H9 (cell line): ENCODE measurements around the gene PPFIBP2. TPM values are rescaled to one million over a fixed set of nuclear protein-coding genes. Genes with fewer than 3 reads are reported as not detected.

Source experiments
- DNase-seq: peaks from one replicate; pipeline ENCODE4 v3.0.0-alpha.2; 2017
- H2AFZ ChIP-seq: one replicate; pipeline ENCODE4 v1.6.1; 2013; ENCODE audit warnings: mild to moderate bottlenecking, low read length, control low read depth, moderate library complexity
- H2AK5ac ChIP-seq: 2 replicates; pipeline ENCODE4 v1.6.1; 2013; ENCODE audit warnings: low read length, control low read depth, mixed read lengths; ENCODE audit not compliant: insufficient read length
- H2BK120ac ChIP-seq: one replicate; pipeline ENCODE4 v1.6.1; 2013; ENCODE audit warnings: low read depth, mild to moderate bottlenecking, low read length, control low read depth, inconsistent platforms; ENCODE audit not compliant: poor library complexity, severe bottlenecking
- H2BK12ac ChIP-seq: 2 replicates; pipeline ENCODE4 v1.6.1; 2013; ENCODE audit warnings: low read length, control low read depth, mixed read lengths, low read depth; ENCODE audit not compliant: insufficient read length
- H2BK15ac ChIP-seq: 2 replicates; pipeline ENCODE4 v1.6.1; 2013; ENCODE audit warnings: low read depth, low read length, control low read depth
- H2BK20ac ChIP-seq: one replicate; pipeline ENCODE4 v1.6.1; 2013; ENCODE audit warnings: low read depth, mild to moderate bottlenecking, low read length, control low read depth, inconsistent platforms; ENCODE audit not compliant: poor library complexity, severe bottlenecking
- H2BK5ac ChIP-seq: 2 replicates; pipeline ENCODE4 v1.6.1; 2013; ENCODE audit warnings: low read length, control low read depth, mixed read lengths; ENCODE audit not compliant: insufficient read length
- H3K14ac ChIP-seq: 2 replicates; pipeline ENCODE4 v1.6.1; 2013; ENCODE audit warnings: low read length, control low read depth; ENCODE audit not compliant: insufficient read depth
- H3K18ac ChIP-seq: 2 replicates; pipeline ENCODE4 v1.6.1; 2013; ENCODE audit warnings: low read depth, mild to moderate bottlenecking, mixed read lengths, low read length, control low read depth; ENCODE audit not compliant: insufficient read length
- H3K23ac ChIP-seq: 2 replicates; pipeline ENCODE4 v1.6.1; 2013; ENCODE audit warnings: low read length, control low read depth, mixed read lengths, low read depth; ENCODE audit not compliant: insufficient read length
- H3K23me2 ChIP-seq: 2 replicates; pipeline ENCODE4 v1.6.1; 2013; ENCODE audit warnings: low read depth, mild to moderate bottlenecking, mixed read lengths, low read length, control low read depth; ENCODE audit not compliant: insufficient read length, poor library complexity, severe bottlenecking
- H3K27ac ChIP-seq: 2 replicates; pipeline ENCODE4 v1.5.1; 2013; ENCODE audit warnings: low read length, control low read depth, mixed read lengths, low read depth; ENCODE audit not compliant: insufficient read length
- H3K27me3 ChIP-seq: 2 replicates; pipeline ENCODE4 v1.6.1; 2013; ENCODE audit warnings: low read length, control low read depth, inconsistent platforms; ENCODE audit not compliant: insufficient read depth
- H3K4ac ChIP-seq: 2 replicates; pipeline ENCODE4 v1.6.1; 2013; ENCODE audit warnings: low read depth, mild to moderate bottlenecking, control low read depth, inconsistent platforms, low read length, moderate library complexity
- H3K4me1 ChIP-seq: 2 replicates; pipeline ENCODE4 v1.6.1; 2013; ENCODE audit warnings: low read length, control low read depth, inconsistent platforms; ENCODE audit not compliant: insufficient read depth
- H3K4me2 ChIP-seq: 2 replicates; pipeline ENCODE4 v1.6.1; 2013; ENCODE audit warnings: low read length, control low read depth, mixed read lengths; ENCODE audit not compliant: insufficient read length, insufficient read depth
- H3K56ac ChIP-seq: 2 replicates; pipeline ENCODE4 v1.6.1; 2013; ENCODE audit warnings: low read depth, mild to moderate bottlenecking, mixed read lengths, low read length, control low read depth; ENCODE audit not compliant: insufficient read length
- H3K79me1 ChIP-seq: 2 replicates; pipeline ENCODE4 v1.6.1; 2013; ENCODE audit warnings: low read depth, mild to moderate bottlenecking, moderate library complexity, low read length, control low read depth, inconsistent platforms; ENCODE audit not compliant: insufficient read depth, poor library complexity, severe bottlenecking
- H3K79me2 ChIP-seq: 2 replicates; pipeline ENCODE4 v1.6.1; 2013; ENCODE audit warnings: low read length, control low read depth, inconsistent platforms; ENCODE audit not compliant: insufficient read depth
- H3K9ac ChIP-seq: 2 replicates; pipeline ENCODE4 v1.6.1; 2013; ENCODE audit warnings: low read length, control low read depth, mixed read lengths; ENCODE audit not compliant: insufficient read length; ENCODE audit errors: extremely low read depth
- H3K9me3 ChIP-seq: one replicate; pipeline ENCODE4 v1.6.1; 2013; ENCODE audit warnings: low read depth, low read length, inconsistent platforms; ENCODE audit not compliant: control insufficient read depth
- H3T11ph ChIP-seq: one replicate; pipeline ENCODE4 v1.6.1; 2013; ENCODE audit warnings: mild to moderate bottlenecking, low read length, control low read depth, inconsistent platforms
- H4K20me1 ChIP-seq: one replicate; pipeline ENCODE4 v1.6.1; 2013; ENCODE audit not compliant: control insufficient read depth, insufficient read length, insufficient read depth
- H4K5ac ChIP-seq: 2 replicates; pipeline ENCODE4 v1.6.1; 2013; ENCODE audit warnings: low read depth, mild to moderate bottlenecking, mixed read lengths, low read length, control low read depth; ENCODE audit not compliant: insufficient read length
- H4K8ac ChIP-seq: replicated peaks from 2 replicates; pipeline ENCODE4 v1.6.1; 2013; ENCODE audit warnings: low read length, control low read depth, mixed read lengths, low read depth; ENCODE audit not compliant: insufficient read length
- H4K91ac ChIP-seq: 2 replicates; pipeline ENCODE4 v1.6.1; 2013; ENCODE audit warnings: low read depth, mild to moderate bottlenecking, moderate library complexity, mixed read lengths, low read length, control low read depth; ENCODE audit not compliant: insufficient read length
- H3K27ac Mint-ChIP-seq, 3 experiments: 2 replicates in 2 of 3; 3 replicates in 1 of 3; pipeline ENCODE4 v1.8.0; 2020 to 2021; ENCODE audit warnings: mixed read lengths in 3 of 3, mild to moderate bottlenecking in 1 of 3, moderate library complexity in 1 of 3
- H3K27me3 Mint-ChIP-seq: 2 replicates; pipeline ENCODE4 v1.8.0; 2021; ENCODE audit warnings: low read depth, mild to moderate bottlenecking, moderate library complexity, mixed read lengths
- H3K36me3 Mint-ChIP-seq, 3 experiments: 2 replicates in 2 of 3; 3 replicates in 1 of 3; pipeline ENCODE4 v1.8.0; 2020 to 2021; ENCODE audit warnings: low read depth in 3 of 3, mixed read lengths in 3 of 3; ENCODE audit not compliant: insufficient read depth in 1 of 3
- H3K4me1 Mint-ChIP-seq, 2 experiments: 2 replicates each; pipeline ENCODE4 v1.8.0; 2020; ENCODE audit warnings: mixed read lengths in 2 of 2
- H3K4me3 Mint-ChIP-seq, 2 experiments: 2 replicates in 1 of 2; 3 replicates in 1 of 2; pipeline ENCODE4 v1.8.0; 2020 to 2021; ENCODE audit warnings: mild to moderate bottlenecking in 2 of 2, mixed read lengths in 2 of 2, moderate library complexity in 1 of 2
- H3K9me3 Mint-ChIP-seq, 2 experiments: 2 replicates in 1 of 2; 3 replicates in 1 of 2; pipeline ENCODE4 v1.8.0; 2020; ENCODE audit warnings: mild to moderate bottlenecking in 2 of 2, mixed read lengths in 2 of 2, moderate library complexity in 1 of 2
- CTCF ChIP-seq: fragments of 200-600 bp; sonication (generic); conservative IDR thresholded peaks from 3 replicates; pipeline ENCODE4 v1.8.0; 2021; ENCODE audit warnings: antibody characterized with exemption, mild to moderate bottlenecking
- WGBS: extraction: QIAGEN DNeasy Blood & Tissue Kit; methylation state at CpG from one replicate; pipeline ENCODE4 v1.1.7; 2013; ENCODE audit warnings: missing lambda C conversion rate, low lambda C conversion rate, mixed read lengths; ENCODE audit not compliant: insufficient read length; ENCODE audit errors: extremely low coverage; 5-methylcytosine and 5-hydroxymethylcytosine counted together
- total RNA-seq: library from RNA; stranded (reverse); gene quantifications from 2 replicates; pipeline ENCODE4 v1.2.1, GENCODE V29; 2021

Gene PPFIBP2
- total RNA-seq, 1 experiment from 2014 or later = 8.3 TPM

- Histone ChIP-seq H2BK20ac (no peak overlapping the region), H3K9ac (no peak overlapping the region), H2BK5ac (no peak overlapping the region), H3K23ac (no peak overlapping the region), H3K79me2 (no peaks in the 10 kb centered on the region), H3K4ac (no peak overlapping the region), H3K79me1 (no peaks in the 10 kb centered on the region), H2BK120ac (no peak overlapping the region), H2BK15ac (no peak overlapping the region), H3K56ac (no peak overlapping the region), H2BK12ac (no peak overlapping the region), H3K27ac (no peak overlapping the region), H3K14ac (no peak overlapping the region), H4K91ac (no peak overlapping the region), H3T11ph (no peak overlapping the region), H3K27me3 (no peaks in the 10 kb centered on the region), H2AFZ (no peak overlapping the region), H4K20me1 (no peaks in the 10 kb centered on the region), H3K23me2 (no peaks in the 10 kb centered on the region), H3K4me2 (no peak overlapping the region), H3K18ac (no peak overlapping the region), H3K9me3 (no peaks in the 10 kb centered on the region), H4K5ac (no peak overlapping the region), H2AK5ac (no peak overlapping the region), H4K8ac (no peak overlapping the region), H3K4me1 (peaks cover 21% of the 10 kb centered on the region; the same call in 1 of the 2 replicates)
- peak; percentile 57 for DNase-seq
- no CpG with 5 or more reads among the region's 9 CpGs for WGBS
- Mint-ChIP-seq H3K27ac (peak overlapping the region; percentile 45 to 79 (median 74); a peak in 6 of 7 replicates), H3K4me1 (peaks cover 73 to 78% of the 10 kb centered on the region in 2 experiments), H3K36me3 (peaks cover 2 to 3% (median 3%) of the 10 kb centered on the region in 3 experiments; a peak in 5 of 7 replicates), H3K27me3 (no peaks in the 10 kb centered on the region; the same call in 1 of the 2 replicates), H3K4me3 (no peak overlapping the region; a peak in 1 of 5 replicates), H3K9me3 (peaks cover 0 to 2% of the 10 kb centered on the region in 2 experiments; a peak in 1 of 5 replicates)
- no peak for TF ChIP-seq CTCF
These were observed 59.9 kb downstream of the PPFIBP2 start for GRCh38 chr11:7573558-7574296.
